Mucosa of descending colon (tissue), 3 donors: Measurements from ENCODE around the gene AOPEP. TPM values are rescaled to one million over a fixed set of nuclear protein-coding genes. Genes with fewer than 3 reads are reported as not detected.
A peak's percentile ranks its signal among the peaks of the same experiment; 100 is the strongest.

Experiments used
- ATAC-seq: fragments of 200-7000 bp; cut with Tn5 transposase; one replicate; pipeline ENCODE4 v1.9.1; 2020; ENCODE audit warnings: mild to moderate bottlenecking, moderate library complexity
- DNase-seq, 3 donors: peaks; one replicate each; pipeline ENCODE4 v3.0.0-alpha.2; 2020
- H3K36me3 ChIP-seq: fragments of 200-600 bp; one replicate; pipeline ENCODE4 v1.8.0; 2021; ENCODE audit warnings: low read depth, mild to moderate bottlenecking
- H3K4me1 ChIP-seq: fragments of 200-600 bp; one replicate; pipeline ENCODE4 v1.8.0; 2021; ENCODE audit warnings: low read depth, mild to moderate bottlenecking
- H3K4me3 ChIP-seq: fragments of 200-600 bp; one replicate; pipeline ENCODE4 v1.8.0; 2021; ENCODE audit warnings: mild to moderate bottlenecking
- H3K9me3 ChIP-seq: fragments of 200-600 bp; one replicate; pipeline ENCODE4 v1.8.0; 2021; ENCODE audit warnings: mild to moderate bottlenecking
- intact Hi-C, 2 donors: fragments of 100-400 bp; cut with DNase I in 1 of 2; cut with micrococcal nuclease in 1 of 2; formaldehyde crosslinking; loops; one replicate each; pipeline versions ENCODE4 v1.11.0 to v1.11.1; 2022; cut with DNase I, micrococcal nuclease
- total RNA-seq, 3 donors: library from RNA; stranded (reverse); fragmentation: NEBNext Ultra II Directional in 2 of 3; extraction: Animal tissue kit (Norgen Biotek cat#: 25700) in 2 of 3; gene quantifications; one replicate each; pipeline versions ENCODE4 v1.2.1 to v1.2.4, GENCODE V29; 2021 to 2023
- TF ChIP-seq, protein P1 (sequence below): fragments of 200-600 bp; IDR thresholded peaks from one replicate; pipeline ENCODE4 v1.8.0; 2022; ENCODE audit warnings: antibody characterized with exemption, mild to moderate bottlenecking
- donor health status: DM: no; HTN: no; CAD: no; lungs with moderate emphysema.
- donor health status: DM: no; HTN: no; CAD: no.
- donor health status: DM: no; HTN: yes; CAD: no.

AOPEP gene
- total RNA-seq, 3 donors from 2014 or later = 47.5 to 102 (median 57.8) TPM

DNA sequence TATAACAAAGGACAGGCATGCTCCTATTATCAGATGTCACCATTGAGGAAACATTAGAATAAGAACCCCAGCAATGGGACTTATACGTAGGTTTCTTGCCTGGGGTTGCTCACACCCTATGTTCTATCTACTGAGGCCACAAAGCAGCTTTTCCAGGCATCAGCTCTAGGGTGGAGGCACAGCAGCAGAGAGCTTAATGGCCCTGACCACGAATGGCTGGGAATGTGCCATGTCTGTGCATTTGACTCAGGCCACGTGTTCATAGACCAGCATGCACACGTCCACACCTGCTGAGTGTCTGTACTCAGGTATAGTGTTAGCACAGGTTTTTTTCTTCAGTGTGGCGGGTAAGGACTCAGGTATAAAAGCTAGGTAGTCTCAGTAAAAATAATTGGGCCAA, 129.4 kb downstream of the AOPEP start:
- Histone ChIP-seq H3K4me1 (no peaks in the 10 kb centered on the region), H3K9me3 (no peaks in the 10 kb centered on the region), H3K4me3 (no peak overlapping the region), H3K36me3 (no peaks in the 10 kb centered on the region)
- TF ChIP-seq, protein P1, sequence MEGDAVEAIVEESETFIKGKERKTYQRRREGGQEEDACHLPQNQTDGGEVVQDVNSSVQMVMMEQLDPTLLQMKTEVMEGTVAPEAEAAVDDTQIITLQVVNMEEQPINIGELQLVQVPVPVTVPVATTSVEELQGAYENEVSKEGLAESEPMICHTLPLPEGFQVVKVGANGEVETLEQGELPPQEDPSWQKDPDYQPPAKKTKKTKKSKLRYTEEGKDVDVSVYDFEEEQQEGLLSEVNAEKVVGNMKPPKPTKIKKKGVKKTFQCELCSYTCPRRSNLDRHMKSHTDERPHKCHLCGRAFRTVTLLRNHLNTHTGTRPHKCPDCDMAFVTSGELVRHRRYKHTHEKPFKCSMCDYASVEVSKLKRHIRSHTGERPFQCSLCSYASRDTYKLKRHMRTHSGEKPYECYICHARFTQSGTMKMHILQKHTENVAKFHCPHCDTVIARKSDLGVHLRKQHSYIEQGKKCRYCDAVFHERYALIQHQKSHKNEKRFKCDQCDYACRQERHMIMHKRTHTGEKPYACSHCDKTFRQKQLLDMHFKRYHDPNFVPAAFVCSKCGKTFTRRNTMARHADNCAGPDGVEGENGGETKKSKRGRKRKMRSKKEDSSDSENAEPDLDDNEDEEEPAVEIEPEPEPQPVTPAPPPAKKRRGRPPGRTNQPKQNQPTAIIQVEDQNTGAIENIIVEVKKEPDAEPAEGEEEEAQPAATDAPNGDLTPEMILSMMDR = no peak
- DNase-seq = no peak
- no peak for ATAC-seq
- intact Hi-C loops = no loop called here

DNA sequence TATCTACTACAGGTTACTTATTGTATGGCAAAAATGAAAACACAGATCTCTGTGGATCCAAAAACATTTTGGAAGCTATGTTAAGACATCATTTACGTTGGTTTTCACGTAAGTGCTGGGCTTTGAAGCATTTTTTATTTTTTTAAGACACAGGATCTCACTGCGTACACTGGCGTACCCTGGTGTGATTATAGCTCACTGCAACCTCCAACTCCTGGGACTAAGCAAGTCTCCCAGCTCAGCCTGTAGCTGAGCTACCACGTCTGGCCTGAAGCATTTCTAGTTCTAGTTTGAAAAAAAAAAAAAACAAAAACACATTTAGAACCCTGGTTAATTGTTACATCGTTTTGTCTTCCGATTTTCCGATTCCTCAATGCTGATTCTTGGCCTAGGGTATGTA, 131.3 kb downstream of the AOPEP start:
- H3K9me3 ChIP-seq = no peaks in the 10 kb centered on the region
- intact Hi-C loops = no loop called here
- H3K36me3 ChIP-seq = no peaks in the 10 kb centered on the region
- H3K4me1 ChIP-seq = no peaks in the 10 kb centered on the region
- TF ChIP-seq, protein P1 = no peak
- no peak overlapping the region for H3K4me3 ChIP-seq
- ATAC-seq = no peak
- no peak for DNase-seq

DNA sequence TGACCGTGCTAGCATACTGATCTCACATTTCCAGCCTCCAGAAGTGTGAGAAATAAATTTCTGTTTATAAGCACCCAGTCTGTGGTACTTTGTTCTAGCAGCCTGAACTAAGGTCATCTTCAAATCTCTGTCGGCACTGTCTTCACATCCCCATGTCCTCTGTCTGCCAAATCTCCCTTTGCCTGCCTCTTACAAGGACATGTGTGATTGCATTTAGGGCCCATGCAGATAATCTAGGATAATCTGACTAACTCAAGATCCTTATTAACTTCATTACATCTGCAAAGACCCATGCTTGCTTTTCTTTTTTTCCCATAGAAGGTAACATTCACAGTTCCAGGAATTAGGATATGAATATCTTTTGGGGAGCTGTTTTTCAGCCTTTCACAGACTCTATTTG, 132.7 kb downstream of the AOPEP start:
- intact Hi-C loops = no loop called here
- H3K4me1 ChIP-seq = no peaks in the 10 kb centered on the region
- H3K9me3 ChIP-seq = no peaks in the 10 kb centered on the region
- no peak for ATAC-seq
- DNase-seq = no peak
- TF ChIP-seq, protein P1 = no peak
- H3K4me3 ChIP-seq = no peak overlapping the region
- no peaks in the 10 kb centered on the region for H3K36me3 ChIP-seq

DNA sequence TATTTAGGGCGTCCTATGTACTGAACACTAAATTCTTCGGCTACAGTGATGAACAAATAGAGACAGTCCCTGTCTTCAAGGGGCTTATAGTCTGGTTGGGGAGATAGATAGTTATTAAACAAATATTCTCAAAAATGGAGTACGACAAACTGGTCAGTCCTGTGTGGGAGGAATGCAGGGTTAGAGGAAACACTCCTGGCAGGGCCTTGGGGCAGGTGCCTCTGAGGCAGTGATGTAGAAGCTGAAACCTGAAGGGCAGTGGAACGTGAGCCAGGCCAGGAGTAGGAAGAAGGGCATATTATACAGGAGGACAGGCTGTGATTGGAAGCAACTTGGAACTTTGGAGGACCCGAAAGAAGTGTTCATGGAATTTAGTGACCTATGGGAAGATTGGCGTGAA, 133.4 kb downstream of the AOPEP start:
- TF ChIP-seq, protein P1 = no peak
- H3K4me1 ChIP-seq = no peaks in the 10 kb centered on the region
- no peak for ATAC-seq
- no peaks in the 10 kb centered on the region for H3K9me3 ChIP-seq
- no peak for DNase-seq
- H3K4me3 ChIP-seq = no peak overlapping the region
- intact Hi-C loops = no loop called here
- no peaks in the 10 kb centered on the region for H3K36me3 ChIP-seq

DNA sequence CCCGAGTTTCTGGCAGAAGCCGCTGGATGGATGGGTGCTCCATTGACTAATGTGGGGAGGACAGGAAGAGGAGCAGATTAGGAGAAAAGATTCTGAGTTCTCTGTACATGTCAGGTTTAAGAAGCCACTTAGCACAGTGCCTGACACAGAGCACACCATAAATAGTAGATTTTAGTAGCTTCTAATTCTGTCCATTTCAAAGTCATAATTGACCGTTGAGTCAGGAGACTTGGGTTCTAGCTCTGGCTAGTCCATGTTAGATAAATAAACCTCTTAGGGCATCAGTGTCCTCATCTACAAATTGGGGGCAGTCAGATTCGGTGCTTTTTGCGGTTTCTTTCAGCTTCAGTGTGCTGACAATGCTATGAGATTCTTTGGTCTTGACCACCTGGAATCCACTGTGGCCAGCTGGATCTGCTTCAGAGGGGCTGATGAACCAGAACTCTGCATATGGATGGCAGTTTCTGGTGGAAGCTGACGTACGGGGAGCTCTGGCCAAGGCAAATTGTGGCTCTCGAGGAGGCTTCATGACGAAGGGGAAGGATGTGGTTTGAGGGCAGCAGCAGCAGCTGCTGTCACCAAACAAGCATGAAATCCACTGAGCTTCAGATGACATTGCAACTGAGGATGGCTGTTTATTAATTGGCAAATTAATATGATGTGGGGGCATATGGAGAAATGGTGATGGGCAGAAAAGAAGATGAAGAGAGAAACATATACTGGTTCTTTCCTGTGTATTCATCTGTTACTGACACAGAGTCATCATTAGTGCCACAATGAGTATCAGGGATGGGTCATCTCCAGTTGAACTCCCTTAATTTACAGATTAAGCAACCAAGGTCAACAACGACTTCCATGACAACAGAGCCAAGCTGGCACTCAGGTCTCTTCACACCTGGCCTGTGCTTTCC, 134.4 kb downstream of the AOPEP start:
- Histone ChIP-seq H3K36me3 (no peaks in the 10 kb centered on the region), H3K4me3 (no peak overlapping the region), H3K4me1 (no peaks in the 10 kb centered on the region), H3K9me3 (no peaks in the 10 kb centered on the region)
- ATAC-seq (peak; percentile 85), DNase-seq (peak; percentile 49 to 66 (median 64))
- TF ChIP-seq, protein P1 = no peak
- intact Hi-C loops = no loop called here
